ENCODE results near the gene CTNNA3.

DNA sequence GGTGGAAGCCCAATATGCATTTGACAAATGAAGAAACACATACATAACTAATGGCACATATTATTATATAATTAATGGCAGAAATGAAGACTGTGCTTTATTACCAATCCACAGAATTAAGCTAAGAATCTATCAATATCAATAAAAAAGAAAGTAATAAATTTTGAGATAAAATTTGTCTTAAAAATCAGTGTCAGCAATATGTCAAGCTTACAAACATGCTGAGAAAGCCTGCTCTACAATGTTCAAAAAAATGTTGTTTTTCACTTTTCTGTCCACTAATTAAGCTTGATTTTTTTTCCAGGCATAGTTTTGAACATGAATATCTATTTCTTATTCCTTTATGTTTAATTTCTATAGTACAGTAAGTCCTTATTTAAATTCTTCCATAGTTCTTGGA lies 1491.2 kb downstream of the CTNNA3 start:
- TF ChIP-seq, protein P1, sequence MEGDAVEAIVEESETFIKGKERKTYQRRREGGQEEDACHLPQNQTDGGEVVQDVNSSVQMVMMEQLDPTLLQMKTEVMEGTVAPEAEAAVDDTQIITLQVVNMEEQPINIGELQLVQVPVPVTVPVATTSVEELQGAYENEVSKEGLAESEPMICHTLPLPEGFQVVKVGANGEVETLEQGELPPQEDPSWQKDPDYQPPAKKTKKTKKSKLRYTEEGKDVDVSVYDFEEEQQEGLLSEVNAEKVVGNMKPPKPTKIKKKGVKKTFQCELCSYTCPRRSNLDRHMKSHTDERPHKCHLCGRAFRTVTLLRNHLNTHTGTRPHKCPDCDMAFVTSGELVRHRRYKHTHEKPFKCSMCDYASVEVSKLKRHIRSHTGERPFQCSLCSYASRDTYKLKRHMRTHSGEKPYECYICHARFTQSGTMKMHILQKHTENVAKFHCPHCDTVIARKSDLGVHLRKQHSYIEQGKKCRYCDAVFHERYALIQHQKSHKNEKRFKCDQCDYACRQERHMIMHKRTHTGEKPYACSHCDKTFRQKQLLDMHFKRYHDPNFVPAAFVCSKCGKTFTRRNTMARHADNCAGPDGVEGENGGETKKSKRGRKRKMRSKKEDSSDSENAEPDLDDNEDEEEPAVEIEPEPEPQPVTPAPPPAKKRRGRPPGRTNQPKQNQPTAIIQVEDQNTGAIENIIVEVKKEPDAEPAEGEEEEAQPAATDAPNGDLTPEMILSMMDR (conservative IDR thresholded peaks at IDR 0.05; ENCODE audit: low read length), result no peak
- TF ChIP-seq EZH2phosphoT487 (IDR thresholded peaks at IDR 0.05; ENCODE audit: borderline replicate concordance), result no peak
